ENCODE data around the gene PSMD2.
"Not testable (repeated sequence)": the region's sequence is repeated elsewhere in the genome, so short reads cannot be mapped to it uniquely, and the experiment has no call there.

- not testable (repeated sequence) for TF ChIP-seq TAF1 (IDR thresholded peaks at IDR 0.05; ENCODE audit: low read depth, low read length); POLR2AphosphoS5 (IDR thresholded peaks at IDR 0.05; ENCODE audit: low read depth, low read length); POLR2A (IDR thresholded peaks at IDR 0.05; ENCODE audit: low read depth, low read length); SPI1 (IDR thresholded peaks at IDR 0.05; ENCODE audit: low read depth, low read length); PAX5 (IDR thresholded peaks at IDR 0.05; ENCODE audit: insufficient read depth, low read length, severe bottlenecking)
Observed at GRCh38 chr3:184339451-184340135, 40.6 kb downstream of the PSMD2 start.

Data from GM12891 (cell line).